Stimulated activated CD4-positive, alpha-beta T cell treated with anti-CD3 and anti-CD28 coated beads, Interleukin-12 subunit alpha, Interleukin-12 subunit beta, amount 100 ng/mL, for 4 hours (primary cell): ENCODE data around the gene C11orf21.

Experiments used
- DNase-seq: peaks from one replicate; pipeline ENCODE4 v3.0.0-alpha.2; 2020

C11orf21 gene

GRCh38 chr11:2307501-2308331, 6.0 kb upstream of the C11orf21 start:
- DNase-seq: no peak

GRCh38 chr11:2306877-2307500, 5.3 kb upstream of the C11orf21 start:
- no peak for DNase-seq

- DNase-seq: no peak
Measured at GRCh38 chr11:2306452-2306823, 4.7 kb upstream of the C11orf21 start.

GRCh38 chr11:2305788-2306451, 4.2 kb upstream of the C11orf21 start:
- no peak for DNase-seq

- DNase-seq: peak; percentile 87
Measured at GRCh38 chr11:2305140-2305778, 3.5 kb upstream of the C11orf21 start.

- no peak for DNase-seq
Measured at GRCh38 chr11:2304506-2305139, 2.9 kb upstream of the C11orf21 start.

GRCh38 chr11:2303627-2304505, 2.1 kb upstream of the C11orf21 start:
- no peak for DNase-seq

- no peak for DNase-seq
Measured at GRCh38 chr11:2302896-2303626, 1.3 kb upstream of the C11orf21 start.

- no peak for DNase-seq
Measured at GRCh38 chr11:2302306-2302895, 683 bp upstream of the C11orf21 start.

GRCh38 chr11:2300936-2301630, 635 bp downstream of the C11orf21 start:
- DNase-seq: no peak

GRCh38 chr11:2300290-2300935, 1.3 kb downstream of the C11orf21 start:
- no peak for DNase-seq

GRCh38 chr11:2299773-2300172, 1.9 kb downstream of the C11orf21 start:
- DNase-seq: no peak

- no peak for DNase-seq
Measured at GRCh38 chr11:2298795-2299761, 2.6 kb downstream of the C11orf21 start.

GRCh38 chr11:2298131-2298794, 3.5 kb downstream of the C11orf21 start:
- DNase-seq: no peak

GRCh38 chr11:2297623-2298030, 4.1 kb downstream of the C11orf21 start:
- no peak for DNase-seq

- DNase-seq: no peak
Measured at GRCh38 chr11:2296913-2297622, 4.7 kb downstream of the C11orf21 start.
